Measurements from ENCODE around the gene SLC35E1.

The SLC35E1 gene

DNA sequence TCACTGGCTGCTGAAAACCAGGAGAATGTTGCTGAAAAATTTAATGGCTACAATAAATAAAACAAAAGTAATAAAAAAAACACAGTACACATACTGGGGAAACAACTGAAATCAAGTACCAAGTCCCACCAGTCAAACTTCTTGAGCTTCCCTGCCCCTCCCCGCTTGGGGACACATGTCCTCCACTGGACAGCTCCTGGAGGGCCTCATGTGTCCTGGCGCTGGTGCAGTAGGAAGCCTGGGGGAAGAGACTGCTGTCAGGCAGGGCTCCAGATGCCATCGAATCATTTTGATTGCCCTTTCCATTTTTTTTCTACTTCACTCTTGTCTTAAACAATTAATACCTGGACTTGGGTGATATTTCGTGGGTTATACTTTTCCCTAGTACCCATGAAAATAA lies 26.6 kb upstream of the SLC35E1 start:
- DNase-seq (ENCODE audit: low read depth), result no peak

- no peak for DNase-seq (ENCODE audit: low read depth)
Observed at GRCh38 chr19:16596399-16596798, 24.2 kb upstream of the SLC35E1 start.

GRCh38 chr19:16595097-16595496 lies 22.9 kb upstream of the SLC35E1 start:
- DNase-seq (ENCODE audit: low read depth), result no peak

GRCh38 chr19:16594681-16595091 lies 22.5 kb upstream of the SLC35E1 start:
- no peak for DNase-seq (ENCODE audit: low read depth)

- DNase-seq (ENCODE audit: low read depth), result no peak
Observed at GRCh38 chr19:16594131-16594586, 21.9 kb upstream of the SLC35E1 start.

- DNase-seq (ENCODE audit: low read depth), result no peak
Observed at GRCh38 chr19:16593181-16593580, 21.0 kb upstream of the SLC35E1 start.

- no peak for DNase-seq (ENCODE audit: low read depth)
Observed at GRCh38 chr19:16591803-16592556, 19.8 kb upstream of the SLC35E1 start.

- no peak for DNase-seq (ENCODE audit: low read depth)
Observed at GRCh38 chr19:16590876-16591802, 18.9 kb upstream of the SLC35E1 start.

DNA sequence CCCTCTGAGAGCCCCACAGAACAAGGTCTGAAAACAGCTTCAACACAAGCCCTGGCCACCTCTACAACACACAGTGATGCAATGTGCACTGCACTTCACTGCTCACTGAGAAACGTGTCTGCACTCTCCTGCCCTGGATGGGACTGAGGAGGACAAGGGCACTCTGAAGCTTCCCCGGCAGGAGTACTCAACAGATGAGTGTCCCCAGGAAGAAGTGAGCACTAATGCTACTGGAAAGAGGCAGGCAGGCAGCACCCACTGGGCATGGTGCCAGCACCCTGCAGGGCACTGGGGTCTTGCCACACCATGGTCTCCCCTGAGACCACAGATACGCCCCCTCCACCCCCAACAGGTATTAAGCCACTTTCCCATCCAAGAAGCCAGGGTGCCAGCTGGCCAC lies 17.7 kb upstream of the SLC35E1 start:
- no peak for DNase-seq (ENCODE audit: low read depth)

DNA sequence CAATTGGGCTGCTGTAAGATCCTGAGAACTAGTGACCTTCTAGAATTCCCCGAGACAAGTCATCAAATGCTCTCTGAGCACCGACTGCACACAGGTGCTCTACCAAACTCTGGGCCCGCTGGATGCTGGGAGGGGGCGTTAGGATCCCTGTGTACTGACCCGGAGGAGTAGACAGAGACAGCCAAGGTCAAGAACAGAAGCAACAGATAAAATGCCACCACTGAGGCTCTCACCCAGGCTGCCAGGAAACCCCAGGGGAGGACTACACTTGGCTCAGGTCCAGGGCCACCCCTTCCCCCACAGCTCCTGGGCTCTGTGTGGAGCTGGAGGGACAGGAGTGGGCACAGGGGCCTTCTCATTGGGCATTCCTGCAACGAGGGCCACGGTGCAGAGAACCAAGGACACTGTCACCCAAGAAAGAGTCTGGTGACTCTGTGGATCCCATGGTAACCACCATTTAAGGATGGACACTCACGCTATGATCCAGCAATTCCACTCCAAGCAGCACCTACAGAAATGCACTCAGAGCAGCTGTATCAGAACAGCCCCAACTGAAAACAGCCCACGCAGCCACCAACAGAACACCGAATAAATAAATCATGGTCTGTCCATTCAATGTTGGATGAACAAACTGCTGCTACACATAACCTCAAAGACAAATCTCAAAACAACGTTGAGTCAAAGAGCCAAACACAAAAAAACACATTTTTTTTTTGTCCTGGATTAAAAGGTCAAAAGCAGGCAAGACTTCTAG lies 16.8 kb upstream of the SLC35E1 start:
- no peak for DNase-seq (ENCODE audit: low read depth)

DNA sequence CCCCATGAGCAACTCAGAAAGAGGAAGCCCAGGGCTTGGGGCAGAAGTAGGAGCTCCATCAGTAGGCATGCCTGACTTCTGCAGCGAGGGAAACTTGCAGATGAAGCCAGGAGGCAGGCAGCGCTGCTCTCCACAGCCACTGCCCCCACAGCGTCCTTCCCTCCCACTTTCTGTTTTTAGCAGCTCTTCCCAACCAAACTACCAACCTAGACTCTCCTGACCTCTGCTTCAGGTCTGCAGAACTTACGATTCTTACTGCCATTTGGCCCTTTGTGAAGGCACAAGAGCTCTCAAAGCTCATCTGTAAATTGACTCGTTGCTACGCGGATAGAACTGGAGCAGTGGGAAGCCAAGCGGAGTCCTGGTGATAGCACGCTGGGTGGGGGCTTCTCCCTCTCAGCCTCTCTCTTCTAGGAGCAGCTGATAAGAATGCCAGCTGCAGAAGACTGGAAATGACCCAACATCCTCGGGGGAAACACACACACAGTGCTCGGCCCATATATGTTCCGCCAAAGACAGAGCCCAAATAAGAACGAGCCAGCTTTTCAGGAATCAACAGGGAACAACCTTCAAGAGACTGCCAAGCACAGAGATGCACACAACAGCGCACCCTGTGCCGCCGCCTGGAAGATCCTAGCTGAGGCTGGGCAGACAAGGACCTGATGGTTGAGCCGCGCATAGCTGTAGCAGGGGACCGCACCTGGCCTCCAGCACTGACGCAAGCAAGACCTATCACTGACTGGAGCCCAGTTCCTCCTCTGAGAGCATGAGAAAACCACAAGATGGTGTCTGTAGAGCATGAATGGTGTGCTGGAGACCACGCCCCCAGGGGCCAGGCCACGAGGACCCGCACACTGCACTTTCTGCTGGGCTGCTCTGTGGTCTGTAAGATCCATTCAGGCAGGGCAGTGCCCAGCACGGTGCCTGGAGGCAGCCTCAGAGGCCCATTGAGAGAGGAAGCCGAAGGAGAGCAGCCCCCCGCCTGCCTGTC lies 15.9 kb upstream of the SLC35E1 start:
- DNase-seq (ENCODE audit: low read depth), result no peak

GRCh38 chr19:16586991-16587832 lies 15.0 kb upstream of the SLC35E1 start:
- DNase-seq (ENCODE audit: low read depth), result peak; percentile 57

DNA sequence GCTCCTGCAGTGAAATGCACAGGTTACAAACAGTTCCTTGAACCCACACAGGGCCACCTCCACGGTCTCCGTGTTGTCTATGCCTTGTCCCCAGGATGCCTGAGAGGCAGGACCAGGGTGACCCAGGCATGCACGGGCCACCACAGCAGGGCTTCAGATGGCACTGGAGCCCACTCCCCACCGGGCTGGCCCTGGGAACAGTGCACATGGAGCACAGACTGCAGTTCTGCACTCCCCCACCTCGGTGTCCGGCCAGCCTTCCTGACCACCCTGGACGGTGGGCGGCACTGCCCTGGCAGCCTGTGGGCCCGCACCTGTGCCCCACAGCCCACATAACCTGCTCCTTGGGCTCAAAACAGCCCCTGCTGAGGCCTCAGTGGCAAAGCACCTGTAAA lies 14.3 kb upstream of the SLC35E1 start:
- DNase-seq (ENCODE audit: low read depth), result no peak

- DNase-seq (ENCODE audit: low read depth), result no peak
Observed at GRCh38 chr19:16585808-16586476, 13.7 kb upstream of the SLC35E1 start.

DNA sequence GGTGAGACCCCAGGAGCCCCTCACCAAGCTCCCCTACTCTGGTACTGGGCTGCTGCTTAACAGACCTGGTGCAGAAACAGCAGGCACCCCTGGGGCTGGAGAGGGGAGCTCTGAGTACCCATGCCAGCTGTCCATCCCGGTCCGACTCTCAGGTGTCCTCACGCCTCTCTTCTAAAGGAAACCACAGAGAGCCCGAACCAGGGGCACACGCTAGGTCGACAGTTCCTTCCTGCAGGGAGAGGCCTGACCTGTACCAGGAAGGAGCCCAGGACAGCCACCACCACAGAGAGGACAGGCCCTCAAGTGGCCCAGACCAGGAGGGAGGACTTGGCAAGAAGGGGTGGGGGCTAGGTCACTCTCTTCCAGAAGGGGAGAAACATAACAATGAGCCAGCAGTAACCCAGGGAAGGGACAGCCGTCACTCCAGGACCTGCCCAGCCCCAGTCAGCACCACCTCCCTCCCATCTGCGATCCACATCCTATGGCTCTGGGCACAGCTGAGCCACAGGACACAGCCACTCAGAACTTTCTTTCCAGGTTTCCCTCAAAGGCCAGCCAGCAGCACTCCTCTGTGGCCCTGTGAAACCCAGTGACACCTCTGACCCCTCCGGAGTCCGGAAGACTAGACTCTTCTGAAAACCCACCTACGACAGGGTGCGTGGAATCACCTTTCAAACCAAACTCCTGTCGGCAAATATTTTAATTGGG lies 13.0 kb upstream of the SLC35E1 start:
- no peak for DNase-seq (ENCODE audit: low read depth)

DNA sequence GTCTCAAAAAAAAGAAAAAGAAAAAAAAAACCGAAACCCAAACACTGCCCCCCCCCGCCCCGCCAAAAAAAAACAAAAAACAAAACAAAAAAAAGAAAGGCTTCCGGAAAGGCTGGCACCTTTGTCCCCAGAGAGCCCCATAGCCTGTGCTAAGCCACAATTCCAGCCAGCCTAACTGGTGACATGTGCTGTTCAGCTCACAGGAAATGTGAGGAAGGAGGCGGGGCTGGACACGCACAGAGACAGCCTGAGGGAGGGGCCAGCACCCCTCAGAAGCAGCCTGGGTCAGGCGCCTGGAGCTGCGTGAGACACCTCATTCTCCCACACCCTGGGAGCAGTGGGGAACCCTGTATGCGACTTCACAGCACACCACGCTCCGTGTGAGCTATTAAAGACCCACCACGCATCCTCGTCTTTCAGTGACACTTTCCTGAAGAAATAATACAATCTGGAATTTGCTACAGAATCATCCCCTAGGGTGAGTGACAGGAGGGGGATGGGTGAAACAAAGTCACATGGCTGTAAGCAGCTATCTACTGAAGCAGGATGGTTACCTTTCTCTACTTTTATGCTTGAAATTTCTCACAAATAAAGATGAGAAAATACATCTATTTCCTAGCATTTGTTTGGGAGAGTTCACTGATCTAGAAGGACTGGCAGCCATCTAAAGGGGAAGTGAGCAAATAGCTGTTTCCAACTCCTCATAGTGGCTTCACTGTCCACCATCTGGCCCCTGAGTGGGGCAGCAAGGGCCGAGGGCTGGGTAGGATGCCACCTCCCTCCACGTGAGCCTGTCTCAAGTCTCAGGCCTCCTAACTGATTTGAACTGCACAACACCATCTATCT lies 12.3 kb upstream of the SLC35E1 start:
- peak; percentile 80 for DNase-seq (ENCODE audit: low read depth)

DNA sequence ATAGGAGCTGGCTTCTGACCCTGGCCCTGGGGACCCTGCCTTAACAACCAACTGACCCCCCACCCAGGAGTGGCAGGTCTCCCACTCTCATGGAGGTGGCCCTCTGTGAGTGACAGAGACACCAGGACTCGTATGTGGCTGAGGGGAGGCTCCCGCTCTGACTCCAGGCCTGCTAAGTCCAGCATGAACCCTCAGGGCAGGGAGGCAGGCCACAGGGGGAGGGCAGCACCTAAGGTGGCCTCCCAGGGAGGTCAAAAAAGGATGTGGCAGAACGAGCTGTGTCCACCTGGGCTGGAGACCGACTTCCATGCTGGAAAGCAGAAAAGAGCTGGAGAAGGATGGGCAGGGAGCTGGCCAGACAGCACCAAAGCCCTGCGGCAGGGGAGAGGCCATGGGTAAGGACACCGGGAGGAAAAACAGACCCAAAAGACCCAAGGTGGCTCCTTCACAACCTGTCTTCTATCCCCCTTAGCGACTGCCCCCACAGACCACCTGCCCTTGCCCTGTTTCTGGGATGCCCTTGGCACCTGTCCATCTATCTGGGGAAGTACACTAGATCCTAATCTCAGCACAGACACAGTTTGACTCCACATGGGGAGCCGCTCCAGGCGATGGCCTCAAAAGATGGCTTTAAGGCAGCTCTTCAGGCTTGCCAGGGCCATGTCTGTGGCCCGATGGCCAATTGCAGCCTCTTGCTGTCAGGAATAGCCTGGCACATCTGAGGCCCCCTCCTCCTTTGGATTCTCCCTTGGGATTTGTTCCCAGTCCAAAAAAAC lies 10.5 kb upstream of the SLC35E1 start:
- DNase-seq (ENCODE audit: low read depth), result no peak
